Left kidney (tissue), 2 donors: ENCODE data around the gene AKNAD1. TPM values are rescaled to one million over a fixed set of nuclear protein-coding genes. Genes with fewer than 3 reads are reported as not detected.

Experiments
- DNase-seq: peaks from one replicate; pipeline ENCODE4 v3.0.0-alpha.2; 2013
- polyA plus RNA-seq: library from polyadenylated mRNA; unstranded; fragments of 120-200 nt; gene quantifications from one replicate; pipeline ENCODE4 v1.2.1, GENCODE V29; 2013; ENCODE audit not compliant: insufficient read length

Gene AKNAD1
- polyA plus RNA-seq, 1 donor = not detected

DNA sequence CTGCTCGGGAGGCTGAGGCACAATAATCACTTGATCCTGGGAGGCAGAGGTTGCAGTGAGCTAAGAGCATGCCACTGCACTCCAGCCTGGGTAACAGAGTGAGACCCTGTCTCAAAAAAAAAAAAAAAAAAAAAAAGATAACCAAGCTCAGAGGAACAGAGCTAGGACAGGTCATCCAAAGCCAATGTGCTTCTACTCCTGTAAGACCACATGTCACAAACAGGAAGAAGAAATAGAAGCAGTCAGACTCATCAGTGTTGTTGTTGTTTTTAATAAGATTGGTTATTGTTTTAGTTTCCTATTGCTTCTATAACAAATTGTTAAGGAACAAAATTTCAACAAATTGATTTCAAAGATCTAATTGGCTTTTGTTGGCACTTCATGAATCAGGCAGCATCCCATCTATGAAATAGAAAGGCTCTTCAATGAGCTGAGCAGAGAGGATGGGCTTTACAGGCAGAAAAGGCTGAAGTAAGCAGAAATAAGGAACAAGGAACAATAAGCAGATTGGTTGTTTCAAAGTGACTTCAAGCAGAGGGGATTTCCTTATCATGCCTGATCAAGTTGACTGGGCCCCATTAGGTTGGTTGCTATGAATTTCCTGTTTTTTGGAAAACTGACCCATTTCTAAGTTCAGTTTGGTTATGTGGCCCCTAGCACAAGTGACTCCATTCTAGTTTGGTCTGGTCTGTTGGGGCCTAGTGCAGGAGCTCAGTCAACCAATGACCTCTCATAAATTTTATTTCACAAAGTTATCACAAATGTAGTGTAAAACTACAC, 6.0 kb upstream of the AKNAD1 start:
- DNase-seq = no peak

DNA sequence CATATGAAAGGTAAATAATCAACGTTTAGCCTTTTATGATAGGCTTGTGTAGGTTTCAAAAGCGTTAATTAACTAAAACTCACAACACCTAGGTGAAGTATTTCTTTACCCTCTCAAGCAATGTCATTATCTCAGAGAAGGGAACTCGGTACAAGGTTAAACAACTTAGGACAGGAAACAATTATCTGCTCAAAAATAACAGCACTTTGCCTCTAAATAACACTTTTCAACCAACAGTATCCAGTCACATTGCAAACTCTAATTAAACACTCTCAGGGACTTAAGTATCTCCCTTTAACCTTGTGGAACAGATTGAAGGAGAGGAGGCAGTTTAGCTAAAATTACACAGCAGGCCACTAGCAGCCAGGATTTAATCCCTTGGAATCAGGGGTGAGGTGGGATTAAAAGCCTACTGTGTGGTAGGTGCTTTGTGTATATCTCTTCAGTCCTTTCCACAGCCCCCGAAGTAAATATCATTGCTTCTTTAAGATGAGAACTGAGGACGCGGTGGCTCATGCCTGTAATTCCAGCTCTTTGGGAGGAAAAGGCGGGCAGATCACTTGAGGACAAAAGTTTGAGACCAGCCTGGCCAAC, 5.2 kb upstream of the AKNAD1 start:
- no peak for DNase-seq

DNA sequence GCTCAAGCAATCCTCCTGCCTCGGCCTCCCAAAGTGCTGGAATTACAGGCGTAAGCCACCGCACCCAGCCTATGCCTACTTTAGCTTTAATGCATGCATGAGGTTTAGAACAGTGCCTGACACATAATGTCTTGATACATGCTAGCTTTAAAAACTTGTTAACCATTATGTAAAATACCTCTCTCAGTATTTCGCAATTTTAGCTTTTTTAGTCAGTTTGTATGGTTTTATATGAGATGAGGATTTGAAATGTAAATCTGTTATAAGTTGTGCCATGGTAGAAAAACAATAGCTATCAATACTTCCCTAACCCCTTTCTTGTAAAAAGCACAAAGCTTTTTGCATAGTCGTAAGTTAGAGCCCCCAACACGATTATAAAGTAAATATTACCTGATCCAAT, 4.7 kb upstream of the AKNAD1 start:
- DNase-seq = no peak

DNA sequence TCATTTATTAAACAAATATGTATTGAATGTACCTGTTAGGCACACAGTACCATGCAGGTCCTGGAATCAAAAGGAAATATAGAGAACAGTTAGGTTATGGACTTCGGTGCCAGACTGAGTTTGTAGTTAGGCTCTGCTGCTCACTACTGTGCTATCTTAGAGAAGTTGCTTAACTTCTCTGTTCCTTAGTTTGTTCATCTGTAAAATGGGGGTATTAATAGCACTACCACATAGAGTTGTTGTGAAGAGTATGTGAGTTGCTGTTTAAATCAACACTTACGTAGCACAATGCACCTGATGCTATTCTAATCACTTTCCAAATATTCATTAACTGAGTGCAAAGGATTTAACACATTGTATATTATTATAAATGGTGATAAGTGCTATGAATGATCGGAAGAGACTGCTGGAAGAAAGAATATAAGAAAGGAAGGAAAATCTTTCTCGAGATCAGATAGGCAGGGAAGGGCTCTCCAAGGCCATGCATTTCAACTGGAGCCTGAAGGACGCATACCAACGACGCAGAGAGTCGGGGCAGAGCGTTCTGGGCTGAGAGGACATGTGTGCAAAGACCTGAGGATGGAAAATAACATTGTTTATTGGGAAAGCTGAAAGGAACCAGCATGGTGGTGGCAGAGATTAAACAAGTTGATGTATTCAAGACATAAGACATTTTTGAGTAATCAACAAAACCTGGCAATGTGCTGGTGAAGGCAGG, 3.5 kb upstream of the AKNAD1 start:
- DNase-seq = no peak

DNA sequence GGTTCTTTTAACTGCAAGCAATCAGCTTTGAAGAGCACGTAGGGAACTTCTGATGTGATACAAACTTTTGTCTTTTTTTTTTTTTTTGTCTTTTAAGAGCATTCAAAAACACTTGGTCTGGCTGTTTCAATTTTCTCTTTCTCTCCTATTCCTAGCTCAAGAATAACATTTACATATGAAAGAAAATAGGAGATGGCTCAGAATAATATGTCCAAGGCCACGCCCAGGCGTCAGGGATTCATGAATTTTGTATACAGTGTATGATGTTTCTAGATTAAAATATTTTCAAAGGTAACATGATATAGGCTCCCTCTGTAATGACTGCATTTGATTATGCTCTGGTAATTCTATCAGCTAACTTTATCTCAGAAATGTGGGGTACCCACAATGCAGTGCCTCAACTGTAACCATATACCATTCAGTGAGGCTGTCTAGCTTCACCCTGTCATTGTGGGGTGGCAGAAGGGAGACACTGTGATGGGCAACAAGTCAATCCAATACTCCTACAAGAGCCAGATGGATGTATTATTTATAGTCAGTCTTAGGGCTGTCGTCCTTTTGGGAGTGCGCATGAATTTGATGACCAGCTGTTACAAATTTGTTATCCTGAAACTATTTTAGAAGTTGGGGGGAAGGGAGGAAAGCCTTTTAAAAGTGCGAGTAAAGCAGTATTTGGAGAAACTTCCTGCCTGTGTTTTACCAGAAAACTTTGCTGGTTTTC, 1.5 kb upstream of the AKNAD1 start:
- DNase-seq = no peak

DNA sequence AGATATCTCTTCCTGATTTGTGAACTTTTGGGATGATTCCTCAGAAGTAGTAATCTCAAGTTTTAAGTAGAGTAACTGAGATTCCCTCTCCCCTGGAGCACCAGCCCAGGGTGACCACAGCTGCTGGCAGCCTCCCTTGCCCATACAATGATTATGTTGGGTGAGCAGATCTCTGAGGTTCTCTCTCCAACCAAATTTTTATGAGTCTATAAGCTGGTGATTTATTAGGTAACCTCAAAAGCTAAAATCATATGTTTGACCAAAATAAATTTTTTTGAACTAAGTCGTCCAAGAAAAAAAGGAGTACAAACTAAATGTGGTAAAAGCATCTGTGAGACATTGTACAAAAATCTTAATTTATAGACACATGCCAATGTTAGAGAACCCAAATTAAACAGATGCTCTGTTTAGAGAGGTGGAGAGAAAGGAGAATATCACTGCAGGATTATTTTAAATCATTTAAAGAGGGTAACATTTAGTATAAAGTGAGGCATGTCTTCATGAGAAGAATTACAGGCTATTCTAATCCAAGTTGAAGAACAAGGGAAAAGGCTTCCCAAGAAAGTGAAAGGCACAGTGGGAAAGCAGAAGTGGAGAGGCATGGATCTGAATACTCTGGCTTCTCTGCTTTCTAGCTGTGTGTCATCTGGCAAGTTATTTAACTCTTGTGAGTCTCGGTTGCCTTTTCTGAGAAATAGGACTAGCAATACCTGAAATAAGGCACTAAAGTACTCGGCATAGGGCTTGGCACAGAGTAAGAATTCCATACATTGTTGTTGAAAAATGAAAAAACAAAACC, 2.5 kb downstream of the AKNAD1 start:
- no peak for DNase-seq

DNA sequence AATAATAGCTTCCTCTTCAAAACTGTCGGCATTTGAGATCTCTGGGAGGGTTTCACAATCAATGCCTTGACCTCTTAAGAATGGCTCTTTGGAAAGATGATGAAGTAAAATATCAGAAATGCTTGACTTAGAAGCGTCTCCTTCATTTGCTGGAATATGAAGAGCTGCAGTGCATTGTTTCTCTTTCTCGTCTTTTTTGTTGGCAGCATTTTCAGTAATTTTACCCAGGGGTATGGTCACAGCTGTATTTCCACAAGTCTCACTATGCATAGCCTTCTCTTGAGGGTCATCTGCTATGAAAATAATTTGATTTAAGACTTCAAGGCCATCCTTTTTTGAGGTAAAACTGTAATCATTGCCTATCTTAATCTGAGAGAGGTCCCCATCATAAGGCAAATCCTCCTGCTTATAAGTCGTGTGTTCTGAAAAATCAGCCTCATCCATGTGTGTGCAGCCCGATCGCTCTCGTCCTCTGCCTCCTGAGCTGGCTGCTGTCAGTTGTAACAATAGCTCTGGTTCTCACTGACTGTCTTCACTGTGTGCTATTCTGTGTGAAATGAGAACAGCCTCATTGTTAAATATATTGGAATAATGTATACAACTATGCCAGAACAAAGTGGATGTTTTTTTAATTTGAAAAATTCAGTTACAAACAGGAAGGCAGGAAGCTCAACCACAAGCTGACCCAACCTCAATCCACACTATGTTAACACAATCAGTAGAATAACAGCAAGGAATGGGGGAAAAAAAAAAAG, 4.5 kb downstream of the AKNAD1 start:
- no peak for DNase-seq

DNA sequence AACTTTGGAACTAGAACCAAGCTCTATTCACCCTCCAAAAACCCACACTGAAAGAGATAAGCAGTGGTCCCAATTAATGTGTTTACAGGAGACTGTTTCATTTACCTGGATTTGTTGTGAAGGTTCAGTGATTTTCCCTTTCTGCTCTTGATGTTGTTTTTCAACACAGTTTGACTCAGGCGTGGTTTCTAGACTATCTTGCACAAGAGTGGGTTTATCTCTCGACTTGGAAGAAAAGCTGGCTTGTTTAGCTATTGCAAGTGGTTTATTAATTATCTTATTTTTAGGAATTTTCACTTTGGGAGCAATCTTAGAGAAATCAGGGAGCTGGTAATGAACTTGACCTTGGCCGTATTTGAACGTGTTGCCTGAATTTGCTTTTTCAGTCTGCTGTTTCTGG, 5.3 kb downstream of the AKNAD1 start:
- no peak for DNase-seq

DNA sequence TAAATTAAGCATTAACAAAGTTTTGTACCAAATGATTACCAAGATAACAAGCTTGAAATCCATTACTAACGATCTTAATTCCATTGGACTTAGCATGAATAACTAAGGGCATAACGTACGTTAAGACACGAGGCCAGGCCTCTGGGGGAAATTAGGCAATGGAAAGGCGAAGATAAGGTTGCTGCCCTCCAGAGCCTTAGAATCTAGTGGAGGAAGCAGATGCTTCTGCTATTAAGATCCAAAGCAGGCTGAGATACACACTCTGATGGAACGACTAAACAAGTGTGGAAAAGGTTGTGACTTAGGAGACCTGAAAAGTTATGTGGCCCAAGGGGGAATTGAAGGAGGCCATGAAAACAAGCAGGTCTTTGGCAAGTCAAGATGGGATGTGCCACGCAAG, 6.0 kb downstream of the AKNAD1 start:
- DNase-seq = no peak

DNA sequence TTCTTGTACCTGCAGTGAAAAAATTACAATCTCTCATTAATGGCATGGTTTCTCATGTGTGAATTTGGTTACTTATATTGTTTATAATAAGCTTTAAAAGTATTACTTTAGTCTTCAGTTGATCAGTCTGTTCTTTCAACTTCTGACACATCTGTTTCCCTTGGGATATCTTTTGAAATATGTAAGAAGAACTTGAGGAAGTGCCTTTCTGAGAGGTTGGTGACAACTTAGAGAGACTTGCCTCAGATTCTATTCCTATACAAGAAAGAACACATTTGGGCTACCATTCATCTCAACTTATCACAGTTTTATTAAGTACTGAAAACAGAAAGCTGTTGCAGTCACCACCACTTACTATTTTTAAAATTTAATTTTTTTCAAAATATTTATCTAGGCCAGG, 8.1 kb downstream of the AKNAD1 start:
- DNase-seq = no peak

DNA sequence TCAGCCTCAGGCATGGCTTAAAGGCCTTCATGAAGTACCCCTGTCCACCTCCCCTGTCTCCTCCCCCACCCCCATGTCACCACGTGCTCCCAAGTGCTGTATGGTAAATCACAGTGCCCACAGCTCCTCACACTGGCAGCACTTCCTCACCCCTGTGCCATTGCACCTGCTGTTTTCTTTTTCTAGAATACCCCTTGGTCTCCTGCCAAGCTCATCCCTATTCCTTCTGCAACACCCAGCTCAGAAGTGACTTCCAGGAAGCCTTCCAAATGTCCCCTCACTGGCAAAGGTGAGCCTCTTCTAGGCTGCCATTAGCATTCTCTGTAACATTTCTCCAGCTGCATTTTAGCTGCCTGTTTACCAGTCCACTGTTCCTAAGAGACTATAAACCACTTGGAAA, 9.4 kb downstream of the AKNAD1 start:
- no peak for DNase-seq

DNA sequence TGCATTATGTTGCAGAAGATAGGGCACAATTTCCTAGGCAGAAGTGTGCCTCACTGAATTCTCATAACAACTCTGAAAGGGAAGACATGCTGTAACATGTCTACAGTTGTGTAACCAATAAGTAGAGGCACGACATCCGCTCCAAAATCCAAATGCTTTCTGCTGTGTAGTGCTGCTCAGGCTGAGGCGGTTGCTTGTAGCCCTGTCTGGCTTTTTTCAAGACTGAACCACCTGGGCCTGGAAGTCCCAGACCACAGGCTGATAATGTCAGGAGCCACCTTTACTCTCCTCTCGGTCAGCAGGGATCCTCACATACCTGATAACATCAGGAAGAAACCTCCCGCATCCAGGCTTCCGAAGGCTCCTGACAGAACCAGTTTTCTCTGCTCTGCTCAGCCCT, 10.9 kb downstream of the AKNAD1 start:
- DNase-seq = no peak

DNA sequence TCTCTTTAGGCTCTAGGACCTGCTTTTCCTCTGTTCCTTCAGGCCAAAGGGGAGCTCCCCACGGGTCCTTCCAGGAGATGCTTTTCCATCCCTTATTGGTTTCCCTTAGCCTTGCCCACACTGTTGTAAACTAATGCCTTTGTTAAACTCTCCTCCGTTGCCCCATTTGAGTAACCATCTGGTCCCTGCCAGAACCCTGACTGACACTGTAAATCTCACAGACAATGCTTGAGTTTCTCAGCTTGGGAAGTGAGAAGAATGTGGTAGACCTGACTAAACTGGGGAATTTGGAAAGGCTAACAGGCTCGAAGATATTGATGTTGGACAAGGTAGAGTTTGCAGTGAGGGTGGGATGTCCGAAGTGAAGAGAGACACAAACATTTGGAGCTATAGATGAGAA, 11.4 kb downstream of the AKNAD1 start:
- DNase-seq = no peak

DNA sequence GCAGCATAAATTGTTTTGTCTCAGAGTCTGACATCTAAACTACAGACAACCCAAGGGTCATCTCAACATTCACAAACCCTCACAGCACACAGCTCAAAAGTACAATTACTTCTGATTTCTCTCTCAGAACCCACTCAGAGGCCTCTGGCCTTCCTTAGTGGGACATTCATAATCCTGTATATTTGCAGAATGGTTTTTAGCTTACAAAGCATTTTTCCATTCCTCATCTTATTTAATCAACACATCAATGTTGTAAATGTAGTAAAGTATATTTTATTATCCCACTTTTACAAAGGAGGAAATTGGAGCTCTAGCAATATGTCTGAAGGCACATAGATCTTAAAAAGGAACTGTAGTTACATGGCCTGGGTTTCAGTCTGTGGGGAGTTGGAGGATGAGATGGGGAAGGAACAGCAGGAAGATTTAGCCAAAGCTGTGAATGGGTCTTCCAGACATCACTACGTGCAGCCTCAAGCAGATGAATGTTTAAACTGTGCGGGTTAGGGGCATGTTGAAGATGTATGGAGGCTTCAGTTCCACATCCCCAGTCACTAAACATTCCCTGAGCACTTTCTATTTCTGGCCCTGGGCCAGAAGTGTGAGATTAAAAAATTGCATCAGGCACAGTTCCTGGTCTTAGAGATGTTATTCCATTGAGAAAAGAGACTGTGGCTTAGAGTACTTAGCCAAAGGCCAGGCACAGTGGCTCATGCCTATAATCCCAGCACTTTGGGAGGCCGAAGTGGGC, 13.3 kb downstream of the AKNAD1 start:
- no peak for DNase-seq

DNA sequence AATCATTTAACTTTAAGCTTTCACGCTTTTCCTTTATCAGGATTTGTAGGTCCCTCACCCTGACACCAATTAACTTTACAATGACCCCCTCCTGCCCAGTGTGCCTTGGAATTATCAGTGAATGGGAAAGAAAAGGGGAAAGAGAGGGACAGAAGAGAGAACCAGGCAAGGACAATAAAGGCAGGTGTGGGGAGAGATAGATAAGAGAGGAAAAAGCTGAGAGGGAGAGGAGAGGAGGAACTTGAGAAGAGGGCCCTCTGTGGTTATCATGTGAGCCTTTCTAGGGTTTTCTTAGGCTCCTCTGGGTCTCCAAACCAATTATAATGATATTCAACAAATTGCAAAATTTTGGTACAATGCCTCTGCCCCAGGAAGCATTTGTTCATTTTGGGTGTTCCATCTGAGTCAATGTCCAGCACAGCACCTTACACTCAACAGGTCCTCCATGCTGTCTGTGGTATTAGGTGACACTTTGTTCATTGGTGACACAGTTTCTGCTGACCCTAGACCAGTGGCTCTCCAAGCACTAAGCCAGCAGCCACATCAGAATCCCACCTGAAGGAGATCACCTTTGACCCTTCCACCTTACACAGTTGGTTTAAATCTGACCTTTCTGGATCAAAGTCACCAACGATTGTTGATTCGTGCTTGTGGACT, 14.2 kb downstream of the AKNAD1 start:
- no peak for DNase-seq

DNA sequence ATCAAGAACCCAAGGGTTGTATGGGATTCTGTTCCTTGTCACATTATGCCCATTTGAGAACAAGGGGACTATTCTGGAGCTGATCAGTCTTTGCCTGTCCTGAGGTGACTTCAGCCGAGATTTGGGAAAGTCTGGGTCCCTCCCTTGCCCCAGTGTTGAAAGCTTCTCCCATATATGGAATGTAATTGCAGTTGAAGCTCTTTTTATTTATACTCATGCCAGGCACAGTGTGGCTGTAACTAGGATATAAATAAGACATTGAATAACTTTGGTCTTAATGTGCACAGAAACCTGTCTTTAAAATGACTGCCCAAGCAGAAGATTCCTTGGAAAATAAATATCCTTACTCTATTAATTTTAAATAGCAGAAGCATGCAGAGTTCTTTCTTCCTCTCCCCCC, 15.2 kb downstream of the AKNAD1 start:
- DNase-seq = no peak

DNA sequence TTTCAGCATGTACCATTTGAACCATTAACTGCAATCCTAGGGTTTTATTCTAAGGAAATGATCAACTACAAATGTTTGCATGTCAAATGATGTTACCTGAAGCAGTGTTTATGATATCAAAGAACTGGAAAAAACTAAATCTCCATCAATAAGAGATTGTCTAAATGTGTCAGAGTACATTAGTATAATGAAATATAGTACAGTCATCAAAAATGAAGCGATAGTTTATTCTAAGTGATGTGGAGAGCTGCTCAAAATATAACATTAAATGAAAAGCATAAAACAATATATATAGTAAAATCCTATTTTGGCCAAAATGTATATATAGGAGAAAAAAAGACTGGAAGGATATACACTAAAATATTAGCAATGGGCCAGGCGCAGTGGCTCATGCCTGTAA, 24.0 kb downstream of the AKNAD1 start:
- no peak for DNase-seq

DNA sequence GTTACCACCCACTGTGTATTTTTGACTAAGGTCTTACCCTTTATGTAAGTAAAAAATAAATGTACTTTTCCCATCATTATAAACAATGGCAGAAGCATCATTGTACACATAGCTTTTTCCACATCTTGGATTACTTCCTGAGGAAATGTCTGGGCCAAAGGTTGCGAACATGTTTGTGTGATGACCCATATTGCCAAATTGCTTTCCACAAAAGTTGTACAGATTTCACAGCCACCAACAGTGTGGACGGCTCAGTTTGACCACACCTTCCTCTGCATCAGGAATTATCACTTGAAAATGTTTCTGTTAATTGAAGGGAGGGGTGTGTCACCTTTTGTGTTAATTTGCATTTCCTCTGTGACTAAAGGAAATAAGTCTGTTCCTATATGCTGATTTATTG, 25.7 kb downstream of the AKNAD1 start:
- DNase-seq = no peak

DNA sequence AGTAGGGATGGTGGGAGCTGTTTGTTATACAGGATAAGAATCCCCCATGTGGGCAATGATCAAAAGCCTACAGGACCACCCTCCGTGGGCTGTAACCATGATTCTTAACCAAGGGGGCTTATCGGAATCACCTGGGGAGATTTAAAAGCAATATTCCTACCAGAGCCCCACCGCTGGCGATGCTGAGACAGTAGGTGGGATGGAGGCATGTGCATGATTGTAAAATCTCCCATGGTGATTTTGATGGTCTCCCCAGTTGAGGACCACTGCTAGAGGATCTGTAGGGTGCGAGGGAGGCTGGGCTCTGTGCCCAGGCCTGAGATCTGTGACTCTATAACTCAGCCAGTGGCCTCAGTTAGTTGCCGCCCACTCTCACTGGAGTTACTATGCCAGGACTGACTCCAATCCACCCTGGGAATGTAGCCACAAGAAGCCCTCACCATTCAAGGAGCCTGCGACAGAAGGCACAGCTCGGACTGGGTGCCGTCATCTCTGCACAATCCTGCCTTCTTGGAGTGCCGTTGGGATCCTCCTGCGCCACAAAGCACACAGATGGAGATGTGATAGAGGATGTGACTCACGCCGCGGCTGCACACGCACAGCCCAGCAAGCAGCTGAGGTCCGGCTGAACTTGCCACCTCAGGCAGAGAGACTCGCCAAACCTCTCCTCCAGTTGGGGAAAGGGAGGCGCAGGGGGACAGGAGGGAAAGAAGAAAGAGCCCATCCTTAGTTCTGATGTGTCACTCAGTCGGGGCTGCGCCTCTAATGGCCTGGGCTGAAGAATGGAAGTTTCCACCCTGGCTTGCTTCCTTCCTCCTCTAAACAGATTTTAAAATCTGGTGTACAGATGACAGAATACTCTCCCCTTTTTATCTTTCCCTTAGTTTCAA, 26.5 kb downstream of the AKNAD1 start:
- no peak for DNase-seq
